ENCODE data around the gene TPBGL.
A peak's percentile ranks its signal among the peaks of the same experiment; 100 is the strongest.

Gene TPBGL

DNA sequence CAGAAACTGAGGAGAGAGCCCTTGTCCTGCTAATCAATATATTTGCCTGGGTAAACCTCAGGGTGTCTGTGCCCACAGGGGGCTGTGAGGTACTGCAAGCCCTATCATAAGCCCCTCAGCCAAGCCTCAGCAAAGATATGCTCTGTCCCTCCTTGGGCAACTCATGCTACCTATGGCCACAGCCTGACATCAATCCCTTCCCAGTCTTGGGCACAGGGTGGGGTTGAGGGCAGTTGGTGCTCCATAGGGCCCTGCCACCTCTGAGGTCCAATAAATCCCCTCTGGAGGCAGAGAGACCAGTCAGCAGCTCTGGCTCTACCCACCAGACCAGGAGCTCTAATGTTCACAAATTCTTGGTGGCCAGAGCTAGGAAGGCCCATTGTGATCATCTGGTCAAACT is 23.8 kb downstream of the TPBGL start:
- no peak overlapping the region for H3K4me3 ChIP-seq (replicated peaks in 1 of 2; ENCODE audit: low read depth in 2 of 2, low read length in 2 of 2)
- DNase-seq (ENCODE audit: low read depth in 2 of 2): no peak
- TF ChIP-seq, protein P1, sequence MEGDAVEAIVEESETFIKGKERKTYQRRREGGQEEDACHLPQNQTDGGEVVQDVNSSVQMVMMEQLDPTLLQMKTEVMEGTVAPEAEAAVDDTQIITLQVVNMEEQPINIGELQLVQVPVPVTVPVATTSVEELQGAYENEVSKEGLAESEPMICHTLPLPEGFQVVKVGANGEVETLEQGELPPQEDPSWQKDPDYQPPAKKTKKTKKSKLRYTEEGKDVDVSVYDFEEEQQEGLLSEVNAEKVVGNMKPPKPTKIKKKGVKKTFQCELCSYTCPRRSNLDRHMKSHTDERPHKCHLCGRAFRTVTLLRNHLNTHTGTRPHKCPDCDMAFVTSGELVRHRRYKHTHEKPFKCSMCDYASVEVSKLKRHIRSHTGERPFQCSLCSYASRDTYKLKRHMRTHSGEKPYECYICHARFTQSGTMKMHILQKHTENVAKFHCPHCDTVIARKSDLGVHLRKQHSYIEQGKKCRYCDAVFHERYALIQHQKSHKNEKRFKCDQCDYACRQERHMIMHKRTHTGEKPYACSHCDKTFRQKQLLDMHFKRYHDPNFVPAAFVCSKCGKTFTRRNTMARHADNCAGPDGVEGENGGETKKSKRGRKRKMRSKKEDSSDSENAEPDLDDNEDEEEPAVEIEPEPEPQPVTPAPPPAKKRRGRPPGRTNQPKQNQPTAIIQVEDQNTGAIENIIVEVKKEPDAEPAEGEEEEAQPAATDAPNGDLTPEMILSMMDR (IDR thresholded peaks at IDR 0.05; ENCODE audit: low read depth, low read length): no peak

DNA sequence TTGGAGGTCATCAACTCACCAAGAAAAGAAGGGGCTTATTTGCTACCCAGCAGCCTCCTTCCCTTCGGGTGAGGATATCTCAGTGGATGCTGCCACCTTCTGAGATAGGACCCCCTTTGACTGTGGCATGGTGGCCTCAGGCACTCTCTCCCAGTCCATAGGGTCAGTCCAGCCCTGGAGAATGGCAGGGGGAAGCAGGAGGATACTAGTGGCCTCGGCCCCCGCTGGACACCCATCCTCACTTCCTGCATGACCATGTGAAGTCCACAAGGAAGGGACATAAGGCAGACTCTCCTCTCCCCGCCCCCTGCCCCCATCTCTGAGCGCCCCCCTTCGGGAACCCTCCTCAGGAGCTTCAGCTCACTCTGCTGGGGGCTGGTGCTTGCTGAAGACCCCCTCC is 24.4 kb downstream of the TPBGL start:
- no peak overlapping the region for H3K4me3 ChIP-seq (replicated peaks in 1 of 2; ENCODE audit: low read depth in 2 of 2, low read length in 2 of 2)
- no peak for DNase-seq (ENCODE audit: low read depth in 2 of 2)
- TF ChIP-seq, protein P1 (IDR thresholded peaks at IDR 0.05; ENCODE audit: low read depth, low read length): no peak

DNA sequence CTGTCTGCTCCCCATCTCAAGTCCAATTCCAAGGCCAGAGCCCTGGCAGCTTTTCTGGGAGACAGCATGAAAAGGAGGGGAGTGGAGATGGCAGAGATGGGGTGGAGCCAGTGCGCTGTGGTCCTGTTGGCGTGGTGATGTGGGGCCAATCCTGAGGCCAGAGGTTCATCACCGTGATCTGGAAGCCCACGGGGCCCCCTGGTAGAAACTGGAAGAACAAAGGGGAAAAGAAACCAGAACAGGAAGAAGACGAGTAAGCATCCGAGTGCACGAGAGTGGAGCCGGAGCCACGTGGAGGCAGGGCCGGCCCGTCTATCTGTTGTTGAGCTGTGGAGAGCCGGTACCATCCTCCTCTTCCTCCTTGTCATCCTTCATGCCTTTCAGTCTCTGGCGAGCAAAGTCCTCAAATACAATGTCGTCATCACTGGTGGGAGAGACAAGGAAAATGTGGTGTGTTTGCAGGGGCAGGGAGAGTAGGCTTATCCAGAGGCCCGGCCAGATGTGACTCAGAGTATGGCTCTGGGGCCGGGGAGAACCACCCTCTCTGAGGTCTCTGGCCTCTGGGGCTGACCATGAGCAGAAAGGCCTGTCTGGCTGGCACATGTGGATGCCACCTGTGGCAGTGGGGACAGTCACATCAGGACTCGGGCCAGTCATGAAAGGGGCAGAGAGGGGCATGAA is 25.4 kb downstream of the TPBGL start:
- no peak overlapping the region for H3K4me3 ChIP-seq (replicated peaks in 1 of 2; ENCODE audit: low read depth in 2 of 2, low read length in 2 of 2)
- peak; percentile 23 to 30 for DNase-seq (ENCODE audit: low read depth in 2 of 2)
- TF ChIP-seq, protein P1 (IDR thresholded peaks at IDR 0.05; ENCODE audit: low read depth, low read length): no peak

DNA sequence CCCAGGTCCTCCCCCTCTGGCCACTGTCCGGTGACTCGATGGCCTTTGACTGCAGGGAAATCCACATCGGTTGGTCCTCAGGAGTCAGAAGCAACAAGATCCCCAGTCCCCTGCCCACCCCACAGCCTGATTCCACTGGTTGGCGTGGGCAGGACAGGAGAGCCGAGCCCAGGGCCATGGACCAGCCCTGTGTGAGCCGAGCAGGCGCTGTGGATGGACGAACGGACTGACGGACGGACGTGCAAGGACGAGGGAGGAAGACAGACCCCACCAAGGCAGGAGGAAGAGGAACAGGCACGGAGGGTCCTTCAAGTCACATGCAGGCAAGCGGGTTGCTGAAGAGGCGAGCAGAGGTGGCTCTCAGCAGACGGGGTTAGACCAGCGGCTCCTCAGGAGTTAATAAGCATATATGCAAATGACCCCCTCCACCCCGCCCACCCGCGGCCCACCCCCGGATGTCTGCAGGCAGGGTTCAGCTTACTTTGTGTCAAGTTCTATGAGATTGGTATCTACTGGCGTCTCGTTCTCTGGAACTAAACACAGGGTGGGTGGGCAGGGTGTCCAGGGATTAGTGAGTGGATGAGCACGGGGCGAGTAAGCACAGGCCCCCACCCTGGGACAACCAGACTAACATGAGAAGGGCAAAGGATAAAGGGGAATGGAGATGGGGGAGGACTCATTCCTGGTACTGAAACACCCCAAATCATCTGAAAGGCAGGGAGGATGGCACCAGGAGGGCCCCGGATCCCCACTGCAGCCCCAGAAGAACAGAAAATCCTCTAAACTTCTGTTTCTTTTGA is 26.8 kb downstream of the TPBGL start:
- DNase-seq (ENCODE audit: low read depth in 2 of 2): no peak
- no peak overlapping the region for H3K4me3 ChIP-seq (replicated peaks in 1 of 2; ENCODE audit: low read depth in 2 of 2, low read length in 2 of 2)
- TF ChIP-seq, protein P1 (IDR thresholded peaks at IDR 0.05; ENCODE audit: low read depth, low read length): no peak

DNA sequence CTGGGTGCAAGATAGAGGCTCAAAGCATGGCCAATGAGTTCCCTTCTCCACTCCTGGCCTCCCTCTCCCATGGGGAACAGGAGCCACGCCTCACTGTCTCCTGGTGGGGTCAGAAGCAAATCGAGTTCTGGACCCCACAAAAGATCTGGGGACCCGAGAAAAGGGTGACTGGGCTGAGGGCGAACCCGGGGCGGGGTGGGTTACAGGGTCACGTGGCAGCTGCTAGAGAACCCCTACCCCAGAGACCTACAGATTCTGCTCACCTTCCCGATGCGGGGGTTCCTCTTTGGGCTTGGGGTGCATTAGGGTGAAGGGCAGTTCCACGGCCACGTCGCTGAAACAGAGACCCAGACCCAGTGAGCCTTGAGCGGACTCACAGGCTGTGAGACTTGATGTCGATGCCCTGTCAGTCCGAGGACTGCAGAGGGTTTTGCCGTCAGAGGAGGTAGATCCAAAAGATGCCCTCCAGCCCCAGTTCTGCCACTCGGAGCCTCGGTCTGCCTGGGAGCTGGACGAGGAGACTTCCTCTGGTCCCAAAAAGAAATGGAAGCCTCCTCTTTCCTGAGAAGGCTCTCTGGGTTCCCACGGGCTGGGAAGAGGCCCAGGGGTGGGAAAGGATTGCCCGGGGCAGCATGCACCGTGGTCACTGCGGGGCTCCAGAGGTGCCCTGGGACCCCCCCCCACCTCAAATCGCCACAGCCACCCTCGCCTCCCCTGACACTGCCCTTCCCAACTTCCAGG is 28.2 kb downstream of the TPBGL start:
- no peak for DNase-seq (ENCODE audit: low read depth in 2 of 2)
- H3K4me3 ChIP-seq (replicated peaks in 1 of 2; ENCODE audit: low read depth in 2 of 2, low read length in 2 of 2): no peak overlapping the region
- TF ChIP-seq, protein P1 (IDR thresholded peaks at IDR 0.05; ENCODE audit: low read depth, low read length): no peak

DNA sequence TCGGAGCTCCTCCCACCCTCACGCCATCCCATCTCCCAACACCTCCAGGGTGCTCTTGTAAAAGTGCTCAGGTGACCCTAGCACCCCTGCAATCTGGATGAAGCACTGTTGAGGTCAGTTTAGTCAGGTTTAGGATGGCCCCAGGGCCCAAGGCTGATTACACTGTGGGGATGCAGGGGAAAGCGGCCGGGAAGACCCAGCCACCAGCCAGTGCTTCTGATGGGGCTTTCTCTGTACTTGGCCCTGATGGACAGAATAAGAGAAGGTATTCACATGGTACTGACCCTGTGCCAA is 28.7 kb downstream of the TPBGL start:
- TF ChIP-seq, protein P1 (IDR thresholded peaks at IDR 0.05; ENCODE audit: low read depth, low read length): no peak
- no peak overlapping the region for H3K4me3 ChIP-seq (replicated peaks in 1 of 2; ENCODE audit: low read depth in 2 of 2, low read length in 2 of 2)
- DNase-seq (ENCODE audit: low read depth in 2 of 2): no peak
